HFFc6 (cell line): Measurements from ENCODE around the gene DIPK1C. TPM values are rescaled to one million over a fixed set of nuclear protein-coding genes. Genes with fewer than 3 reads are reported as not detected.

ENCODE experiments used
- DNase-seq: peaks from one replicate; pipeline ENCODE4 v3.0.0-alpha.2; 2018
- H3K27ac Mint-ChIP-seq: 2 replicates; pipeline ENCODE4 v1.8.0; 2020; ENCODE audit warnings: mild to moderate bottlenecking, mixed read lengths
- H3K27me3 Mint-ChIP-seq: 2 replicates; pipeline ENCODE4 v1.8.0; 2021; ENCODE audit warnings: mild to moderate bottlenecking, moderate library complexity, mixed read lengths; ENCODE audit not compliant: insufficient read depth
- H3K36me3 Mint-ChIP-seq: 2 replicates; pipeline ENCODE4 v1.8.0; 2021; ENCODE audit warnings: low read depth, mixed read lengths
- H3K4me1 Mint-ChIP-seq: 2 replicates; pipeline ENCODE4 v1.8.0; 2020; ENCODE audit warnings: low read depth, mixed read lengths
- H3K4me3 Mint-ChIP-seq: 2 replicates; pipeline ENCODE4 v1.8.0; 2020; ENCODE audit warnings: mild to moderate bottlenecking, moderate library complexity, mixed read lengths
- H3K9me3 Mint-ChIP-seq: 2 replicates; pipeline ENCODE4 v1.8.0; 2020; ENCODE audit warnings: mild to moderate bottlenecking, mixed read lengths
- CTCF ChIP-seq: fragments of 200-600 bp; sonication (generic); IDR thresholded peaks from 2 replicates; pipeline ENCODE4 v1.5.0; 2021; ENCODE audit warnings: antibody characterized with exemption, mild to moderate bottlenecking
- total RNA-seq, 6 experiments: library from RNA; stranded (reverse); fragmentation: NEBNext Ultra II Directional; extraction: Animal tissue kit (Norgen Biotek cat#: 25700); gene quantifications; 2 replicates in 1 of 6; 3 replicates in 5 of 6; pipeline ENCODE4 v1.2.3, GENCODE V29; 2021

DIPK1C gene
- total RNA-seq, 6 experiments from 2014 or later, result not detected

- H3K27ac Mint-ChIP-seq, result no peak overlapping the region
- peaks cover 5% of the 10 kb centered on the region; the same call in 1 of the 2 replicates for H3K9me3 Mint-ChIP-seq
- H3K4me1 Mint-ChIP-seq, result peaks cover 6% of the 10 kb centered on the region; the same call in 1 of the 2 replicates
- peak overlapping the region; percentile 52 for H3K4me3 Mint-ChIP-seq
- no peak for TF ChIP-seq CTCF
- peaks cover 36% of the 10 kb centered on the region for H3K27me3 Mint-ChIP-seq
- no peak for DNase-seq
- H3K36me3 Mint-ChIP-seq, result no peaks in the 10 kb centered on the region
Measured at GRCh38 chr18:74489676-74490075, 32.6 kb upstream of the DIPK1C start.

DNA sequence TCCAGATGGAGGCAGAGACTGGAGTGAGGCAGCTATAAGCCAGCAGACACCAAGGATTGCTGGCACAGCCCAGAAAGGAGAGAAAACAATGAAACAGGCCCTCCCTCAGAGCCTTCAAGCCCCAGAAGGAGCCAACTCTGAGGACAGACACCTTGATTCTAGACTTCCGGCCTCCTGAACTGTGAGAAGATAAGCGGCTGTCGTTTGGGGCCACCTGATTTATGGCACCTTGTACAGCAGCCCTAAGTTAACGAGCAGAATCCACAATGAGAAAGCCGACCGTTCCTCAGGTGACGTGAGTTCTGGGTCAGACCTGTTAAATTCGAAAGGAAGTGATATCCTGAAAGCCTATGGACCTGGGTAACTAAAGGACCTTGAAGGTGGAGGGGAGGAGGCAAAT is 31.8 kb upstream of the DIPK1C start:
- Mint-ChIP-seq H3K27me3 (peaks cover 36% of the 10 kb centered on the region), H3K36me3 (no peaks in the 10 kb centered on the region), H3K27ac (no peak overlapping the region), H3K4me1 (peaks cover 6% of the 10 kb centered on the region; the same call in 1 of the 2 replicates), H3K4me3 (no peak overlapping the region), H3K9me3 (peaks cover 5% of the 10 kb centered on the region; the same call in 1 of the 2 replicates)
- DNase-seq, result no peak
- no peak for TF ChIP-seq CTCF

GRCh38 chr18:74488354-74488753 is 31.2 kb upstream of the DIPK1C start:
- TF ChIP-seq CTCF, result no peak
- no peak overlapping the region for H3K27ac Mint-ChIP-seq
- peaks cover 36% of the 10 kb centered on the region for H3K27me3 Mint-ChIP-seq
- H3K4me1 Mint-ChIP-seq, result peaks cover 6% of the 10 kb centered on the region; the same call in 1 of the 2 replicates
- DNase-seq, result no peak
- H3K36me3 Mint-ChIP-seq, result no peaks in the 10 kb centered on the region
- no peak overlapping the region for H3K4me3 Mint-ChIP-seq
- peaks cover 5% of the 10 kb centered on the region; the same call in 1 of the 2 replicates for H3K9me3 Mint-ChIP-seq

GRCh38 chr18:74486119-74486849 is 29.2 kb upstream of the DIPK1C start:
- no peak overlapping the region for H3K27ac Mint-ChIP-seq
- peaks cover 6% of the 10 kb centered on the region; the same call in 1 of the 2 replicates for H3K4me1 Mint-ChIP-seq
- H3K27me3 Mint-ChIP-seq, result peaks cover 29% of the 10 kb centered on the region
- no peak overlapping the region for H3K4me3 Mint-ChIP-seq
- TF ChIP-seq CTCF, result no peak
- H3K9me3 Mint-ChIP-seq, result no peaks in the 10 kb centered on the region
- DNase-seq, result no peak
- no peaks in the 10 kb centered on the region for H3K36me3 Mint-ChIP-seq

GRCh38 chr18:74482697-74483096 is 25.6 kb upstream of the DIPK1C start:
- no peaks in the 10 kb centered on the region for H3K4me1 Mint-ChIP-seq
- no peak overlapping the region for H3K4me3 Mint-ChIP-seq
- H3K27ac Mint-ChIP-seq, result no peak overlapping the region
- peaks cover 33% of the 10 kb centered on the region for H3K27me3 Mint-ChIP-seq
- no peak for DNase-seq
- H3K36me3 Mint-ChIP-seq, result no peaks in the 10 kb centered on the region
- TF ChIP-seq CTCF, result no peak
- H3K9me3 Mint-ChIP-seq, result no peaks in the 10 kb centered on the region
